Endodermal cell (in vitro differentiated cells): ENCODE measurements around the gene ARHGAP8. TPM values are rescaled to one million over a fixed set of nuclear protein-coding genes. Genes with fewer than 3 reads are reported as not detected.

Experiments used
- DNase-seq: peaks from one replicate; pipeline ENCODE4 v3.0.0-alpha.2; 2017
- H3K27ac ChIP-seq: 2 replicates; pipeline ENCODE4 v1.5.1; 2013; ENCODE audit warnings: mild to moderate bottlenecking, low read depth, low read length, moderate library complexity
- H3K27me3 ChIP-seq: 2 replicates; pipeline ENCODE4 v1.6.1; 2013; ENCODE audit warnings: mild to moderate bottlenecking, low read length, moderate library complexity; ENCODE audit not compliant: insufficient read depth, control insufficient read depth, poor library complexity, severe bottlenecking
- H3K36me3 ChIP-seq: 2 replicates; pipeline ENCODE4 v1.7.0; 2013; ENCODE audit warnings: mild to moderate bottlenecking, low read length, moderate library complexity; ENCODE audit not compliant: control insufficient read depth, insufficient read depth
- H3K4me1 ChIP-seq: one replicate; pipeline ENCODE4 v1.7.0; 2013; ENCODE audit warnings: low read length; ENCODE audit not compliant: control insufficient read depth, insufficient read depth
- H3K4me3 ChIP-seq: 2 replicates; pipeline ENCODE4 v1.5.1; 2013; ENCODE audit warnings: mild to moderate bottlenecking, low read length, moderate library complexity
- H3K9ac ChIP-seq: 2 replicates; pipeline ENCODE4 v1.6.1; 2013; ENCODE audit warnings: mild to moderate bottlenecking, low read length, moderate library complexity; ENCODE audit not compliant: poor library complexity, severe bottlenecking; ENCODE audit errors: extremely low read depth
- H3K9me3 ChIP-seq: 2 replicates; pipeline ENCODE4 v1.6.1; 2013; ENCODE audit warnings: mild to moderate bottlenecking, low read length, moderate library complexity; ENCODE audit not compliant: control insufficient read depth
- H3K27ac Mint-ChIP-seq: 2 replicates; pipeline ENCODE4 v1.8.0; 2020; ENCODE audit warnings: mixed read lengths
- H3K27me3 Mint-ChIP-seq: 2 replicates; pipeline ENCODE4 v1.8.0; 2021; ENCODE audit warnings: mild to moderate bottlenecking, mixed read lengths; ENCODE audit not compliant: insufficient read depth
- H3K36me3 Mint-ChIP-seq: 2 replicates; pipeline ENCODE4 v1.8.0; 2020; ENCODE audit warnings: low read depth, mixed read lengths
- H3K4me1 Mint-ChIP-seq: 2 replicates; pipeline ENCODE4 v1.8.0; 2020; ENCODE audit warnings: mixed read lengths
- H3K4me3 Mint-ChIP-seq: 2 replicates; pipeline ENCODE4 v1.8.0; 2020; ENCODE audit warnings: mild to moderate bottlenecking, moderate library complexity, mixed read lengths
- H3K9me3 Mint-ChIP-seq: 2 replicates; pipeline ENCODE4 v1.8.0; 2020; ENCODE audit warnings: mild to moderate bottlenecking, mixed read lengths
- CTCF ChIP-seq: fragments of 200-600 bp; sonication (generic); conservative IDR thresholded peaks from 2 replicates; pipeline ENCODE4 v1.5.0; 2021; ENCODE audit warnings: antibody characterized with exemption, mild to moderate bottlenecking
- WGBS, 2 experiments: methylation state at CpG; one replicate each; pipeline versions ENCODE4 v1.1.5 to v1.1.7; 2013; ENCODE audit warnings: missing lambda C conversion rate in 2 of 2, mixed read lengths in 1 of 2; ENCODE audit not compliant: insufficient coverage in 1 of 2, insufficient read length in 1 of 2; 5-methylcytosine and 5-hydroxymethylcytosine counted together
- total RNA-seq, 2 donors: library from RNA; stranded (reverse); fragmentation: NEBNext Ultra II Directional in 1 of 2; extraction: Animal tissue kit (Norgen Biotek cat#: 25700) in 1 of 2; gene quantifications; 2 replicates in 1 of 2; 3 replicates in 1 of 2; pipeline ENCODE4 v1.2.1, GENCODE V29; 2021

Gene ARHGAP8
- total RNA-seq, 2 donors from 2014 or later = 45.2 to 51.3 TPM

DNA sequence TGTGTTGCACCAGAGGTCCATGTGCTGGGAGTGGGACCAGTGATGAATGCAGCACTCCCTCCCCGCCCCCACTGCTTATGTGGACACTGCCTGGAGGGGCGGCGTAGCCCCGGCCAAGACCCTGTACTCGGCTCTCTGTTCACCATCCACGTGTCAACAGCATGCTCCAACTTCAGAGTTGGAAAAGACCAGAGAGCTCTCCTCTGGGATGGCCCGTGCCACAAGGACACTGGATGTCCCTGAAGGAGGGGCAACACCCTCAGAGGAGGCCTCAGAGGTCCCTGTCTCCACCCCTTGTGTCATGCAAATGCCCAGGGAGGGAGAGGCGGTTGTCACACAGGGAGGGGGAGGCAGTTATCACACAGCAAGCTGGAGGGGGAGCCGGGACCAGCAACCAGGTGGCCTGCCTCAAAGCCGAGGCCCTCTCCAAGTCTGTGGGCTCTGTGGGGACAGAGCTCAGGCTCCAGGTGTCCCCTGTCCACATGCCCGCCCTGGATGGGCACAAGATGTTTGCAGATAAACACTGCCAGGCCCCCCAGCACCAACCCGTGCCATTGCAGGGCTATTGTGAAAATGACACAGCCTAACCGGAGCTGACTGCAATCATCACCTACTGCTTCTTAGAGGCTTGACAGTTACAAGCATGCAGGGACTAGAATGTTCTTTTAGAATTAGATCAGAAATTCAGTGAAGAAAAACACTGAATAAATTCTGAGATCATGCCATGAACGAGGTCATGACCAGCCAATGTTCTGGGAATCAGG is 136.3 kb downstream of the ARHGAP8 start:
- Mint-ChIP-seq H3K4me3 (no peak overlapping the region), H3K4me1 (no peaks in the 10 kb centered on the region), H3K36me3 (peaks cover 19% of the 10 kb centered on the region), H3K27ac (peak overlapping the region; percentile 55), H3K27me3 (no peaks in the 10 kb centered on the region), H3K9me3 (no peaks in the 10 kb centered on the region)
- 84 to 86% methylated on average over 11 to 14 of the region's 14 CpGs for WGBS, 2 experiments
- Histone ChIP-seq H3K4me1 (no peaks in the 10 kb centered on the region), H3K27ac (no peak overlapping the region), H3K36me3 (peaks cover 30% of the 10 kb centered on the region), H3K9ac (no peak overlapping the region), H3K9me3 (no peaks in the 10 kb centered on the region), H3K27me3 (no peaks in the 10 kb centered on the region), H3K4me3 (no peak overlapping the region)
- no peak for TF ChIP-seq CTCF
- DNase-seq = peak; percentile 74

DNA sequence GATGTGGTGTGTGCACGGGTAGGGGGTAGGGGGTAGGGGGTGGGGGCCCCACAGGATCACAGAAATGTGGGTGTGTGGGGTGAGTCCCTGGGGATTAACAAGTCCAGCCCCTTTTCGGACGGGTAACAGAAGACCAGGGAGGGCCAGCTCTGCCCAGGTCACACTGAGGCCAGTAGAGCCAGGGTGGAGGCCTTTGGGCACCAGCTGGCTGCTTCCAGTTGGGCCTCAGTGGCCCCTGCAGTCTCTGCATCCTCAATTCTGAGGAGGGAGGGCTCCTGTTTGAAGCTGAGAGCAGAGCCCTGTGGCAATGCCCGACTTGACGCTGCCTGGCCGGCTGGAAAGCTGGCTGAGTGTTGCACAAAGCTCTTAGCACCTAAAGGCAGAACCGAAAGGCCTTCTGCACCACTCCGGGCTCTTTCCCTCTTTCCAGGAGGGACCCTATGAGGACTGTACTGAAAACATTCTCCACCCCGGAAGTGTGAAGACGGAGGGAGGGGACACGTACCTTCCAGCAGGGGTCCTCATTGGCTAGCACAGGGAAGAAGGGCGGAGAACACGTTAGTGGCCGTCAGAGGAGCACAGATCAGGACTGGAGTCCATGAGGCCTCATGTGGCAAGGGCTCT is 137.0 kb downstream of the ARHGAP8 start:
- no peaks in the 10 kb centered on the region for H3K4me1 Mint-ChIP-seq
- no peak overlapping the region for H3K9ac ChIP-seq
- H3K9me3 ChIP-seq = no peaks in the 10 kb centered on the region
- H3K27me3 Mint-ChIP-seq = no peaks in the 10 kb centered on the region
- H3K27ac ChIP-seq = no peak overlapping the region
- peak; percentile 37 for TF ChIP-seq CTCF
- no peak overlapping the region for H3K4me3 ChIP-seq
- 83 to 91% methylated on average over 9 to 14 of the region's 14 CpGs for WGBS, 2 experiments
- H3K9me3 Mint-ChIP-seq = no peaks in the 10 kb centered on the region
- H3K4me3 Mint-ChIP-seq = no peak overlapping the region
- peak; percentile 62 for DNase-seq
- peaks cover 30% of the 10 kb centered on the region for H3K36me3 ChIP-seq
- no peaks in the 10 kb centered on the region for H3K4me1 ChIP-seq
- H3K27ac Mint-ChIP-seq = no peak overlapping the region
- peaks cover 19% of the 10 kb centered on the region for H3K36me3 Mint-ChIP-seq
- no peaks in the 10 kb centered on the region for H3K27me3 ChIP-seq

DNA sequence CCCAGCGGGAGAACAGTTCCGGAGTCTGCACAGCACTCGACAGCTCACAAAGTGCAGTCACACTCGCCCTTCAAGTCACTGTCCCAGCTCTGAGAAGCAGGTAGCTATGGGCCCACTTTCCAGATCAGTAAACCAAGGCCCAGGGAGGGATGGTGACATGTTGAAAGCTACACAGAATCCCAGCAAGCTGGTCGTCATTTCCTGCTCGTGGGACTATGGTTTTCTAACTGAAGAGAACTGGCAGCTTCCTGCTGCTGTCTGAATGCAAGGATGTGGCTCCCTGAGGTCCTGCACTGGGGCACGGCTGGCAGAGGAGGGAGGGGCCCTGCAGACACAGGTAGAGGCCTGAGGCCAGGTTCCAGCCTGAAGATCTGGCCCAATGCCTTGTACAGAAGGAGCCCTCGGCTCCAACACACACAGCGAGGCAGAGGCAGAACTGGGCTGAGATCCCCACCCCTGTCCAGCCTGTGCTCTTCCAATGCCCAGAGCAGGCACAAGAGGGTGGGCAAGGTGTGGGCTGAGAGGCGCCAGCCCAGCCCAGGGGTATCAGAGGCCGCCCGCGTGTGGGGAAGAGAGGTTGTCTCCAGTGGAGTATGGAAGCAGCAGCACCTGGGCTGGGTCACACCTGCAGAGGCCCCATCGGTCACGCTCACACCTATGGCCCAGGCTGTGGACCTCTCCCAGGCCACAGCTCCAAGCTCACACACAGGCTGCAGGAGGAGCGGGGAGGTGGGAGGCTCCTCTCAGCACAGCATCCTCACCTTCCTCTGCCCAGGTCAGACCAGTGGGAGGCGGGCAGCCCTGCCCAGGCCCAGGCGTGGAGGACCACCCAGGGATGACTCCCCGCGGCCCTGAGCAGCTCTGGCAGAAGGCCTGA is 138.3 kb downstream of the ARHGAP8 start:
- H3K27ac ChIP-seq = no peak overlapping the region
- no peak for TF ChIP-seq CTCF
- WGBS, 2 experiments = 93 to 97% methylated on average over 11 to 20 of the region's 20 CpGs
- no peak overlapping the region for H3K27ac Mint-ChIP-seq
- no peak overlapping the region for H3K9ac ChIP-seq
- H3K4me1 Mint-ChIP-seq = no peaks in the 10 kb centered on the region
- no peak overlapping the region for H3K4me3 Mint-ChIP-seq
- peaks cover 26% of the 10 kb centered on the region for H3K36me3 ChIP-seq
- no peaks in the 10 kb centered on the region for H3K9me3 Mint-ChIP-seq
- H3K27me3 Mint-ChIP-seq = no peaks in the 10 kb centered on the region
- H3K4me1 ChIP-seq = no peaks in the 10 kb centered on the region
- H3K36me3 Mint-ChIP-seq = peaks cover 25% of the 10 kb centered on the region
- DNase-seq = peak; percentile 44
- no peak overlapping the region for H3K4me3 ChIP-seq
- no peaks in the 10 kb centered on the region for H3K9me3 ChIP-seq
- H3K27me3 ChIP-seq = no peaks in the 10 kb centered on the region
